ENCODE results near the gene PELO. TPM values are rescaled to one million over a fixed set of nuclear protein-coding genes. Genes with fewer than 3 reads are reported as not detected.
"Not testable (repeated sequence)": the region's sequence is repeated elsewhere in the genome, so short reads cannot be mapped to it uniquely, and the experiment has no call there.

PELO gene
- 22.2 and 22.5 TPM in 2 replicates for total RNA-seq (2014; rRNA removed; shearing (Covaris generic))
- 11.9 and 12.3 TPM in 2 replicates for polyA plus RNA-seq (2015; cell fraction: cytosol; rRNA removed)
- polyA plus RNA-seq (2015; cell fraction: nucleus; rRNA removed) = 12.5 and 15.2 TPM in 2 replicates

GRCh38 chr5:52787600-52788504 lies at the start of gene PELO, which contains the start of gene ITGA1:
Gene PELO, plus strand, starts transcription at chr5:52787916. Its CDS starts 12,479 bp downstream, at chr5:52800395.
Gene ITGA1, plus strand, starts transcription at chr5:52787916. Its CDS starts 438 bp downstream, at chr5:52788354.
- peak; percentile 80 for DNase-seq (ENCODE audit: low read depth)

GRCh38 chr5:52738095-52738506 lies 49.6 kb upstream of the PELO start:
- peak; percentile 46 for DNase-seq (ENCODE audit: low read depth)

- DNase-seq (ENCODE audit: low read depth) = no peak
These were observed 47.7 kb upstream of the PELO start for GRCh38 chr5:52740007-52740406.

- peak; percentile 61 for DNase-seq (ENCODE audit: low read depth)
These were observed 44.7 kb upstream of the PELO start for GRCh38 chr5:52743012-52743411.

- no peak for DNase-seq (ENCODE audit: low read depth)
These were observed 44.2 kb upstream of the PELO start for GRCh38 chr5:52743529-52743928.

- peak; percentile 69 for DNase-seq (ENCODE audit: low read depth)
These were observed 43.7 kb upstream of the PELO start for GRCh38 chr5:52743970-52744369.

GRCh38 chr5:52744867-52745458 lies 42.8 kb upstream of the PELO start:
- DNase-seq (ENCODE audit: low read depth) = not testable (repeated sequence)

- no peak for DNase-seq (ENCODE audit: low read depth)
These were observed 41.2 kb upstream of the PELO start for GRCh38 chr5:52746539-52746938.

- no peak for DNase-seq (ENCODE audit: low read depth)
These were observed 39.1 kb upstream of the PELO start for GRCh38 chr5:52748590-52748989.

GRCh38 chr5:52749666-52750065 lies 38.0 kb upstream of the PELO start:
- DNase-seq (ENCODE audit: low read depth) = no peak

- DNase-seq (ENCODE audit: low read depth) = no peak
These were observed 36.6 kb upstream of the PELO start for GRCh38 chr5:52751137-52751536.

GRCh38 chr5:52754051-52754450 lies 33.7 kb upstream of the PELO start:
- no peak for DNase-seq (ENCODE audit: low read depth)

GRCh38 chr5:52757527-52757926 lies 30.2 kb upstream of the PELO start:
- no peak for DNase-seq (ENCODE audit: low read depth)

GRCh38 chr5:52758014-52758413 lies 29.7 kb upstream of the PELO start:
- peak; percentile 3 for DNase-seq (ENCODE audit: low read depth)

- no peak for DNase-seq (ENCODE audit: low read depth)
These were observed 28.4 kb upstream of the PELO start for GRCh38 chr5:52759331-52759730.

GRCh38 chr5:52760695-52761366 lies 26.9 kb upstream of the PELO start:
- DNase-seq (ENCODE audit: low read depth) = no peak

- DNase-seq (ENCODE audit: low read depth) = no peak
These were observed 20.4 kb upstream of the PELO start for GRCh38 chr5:52767217-52767743.

- no peak for DNase-seq (ENCODE audit: low read depth)
These were observed 19.8 kb upstream of the PELO start for GRCh38 chr5:52767766-52768480.

- DNase-seq (ENCODE audit: low read depth) = no peak
These were observed 18.7 kb upstream of the PELO start for GRCh38 chr5:52769061-52769460.

GRCh38 chr5:52770287-52770939 lies 17.3 kb upstream of the PELO start:
- DNase-seq (ENCODE audit: low read depth) = no peak
